ENCODE data around the gene EIF4G3. TPM values are rescaled to one million over a fixed set of nuclear protein-coding genes. Genes with fewer than 3 reads are reported as not detected.

The EIF4G3 gene
- polyA plus RNA-seq, 1 of the 3 experiments (the other 2 are of a cell fraction): 32.0 TPM

DNA sequence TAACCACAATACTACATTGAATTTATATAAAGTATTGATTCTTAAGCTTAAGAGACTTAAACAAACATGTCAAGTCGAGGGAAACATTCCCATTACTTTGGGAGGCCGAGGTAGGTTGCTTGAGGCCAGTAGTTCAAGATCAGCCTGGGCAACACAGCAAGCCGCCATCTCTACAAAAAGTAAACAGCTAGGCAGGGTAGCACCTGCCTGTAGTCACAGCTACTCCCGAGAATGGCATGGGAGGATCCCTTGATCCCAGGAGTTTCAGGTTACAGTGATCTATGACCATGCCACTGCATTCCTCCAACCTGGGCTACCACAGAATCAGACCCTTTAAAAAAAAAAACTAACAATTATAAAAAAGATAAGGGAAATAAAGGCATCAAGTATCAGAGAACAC lies 50.4 kb downstream of the EIF4G3 start:
- peaks cover 10% of the 10 kb centered on the region; the same call in 1 of the 2 replicates for H4K20me1 ChIP-seq (ENCODE audit: insufficient read depth)
- DNase-seq: no peak
- H3K79me2 ChIP-seq (ENCODE audit: insufficient read depth): peaks cover 70% of the 10 kb centered on the region
- H3K9me2 ChIP-seq: no peaks in the 10 kb centered on the region
- no peak overlapping the region for H3K27ac ChIP-seq (ENCODE audit: low read depth in 2 of 2, low read length in 1 of 2)
- no peaks in the 10 kb centered on the region for H3K4me1 ChIP-seq (ENCODE audit: control insufficient read depth in 1 of 2, insufficient read depth in 2 of 2, low read depth in 1 of 2, low read length in 1 of 2)
- no peak overlapping the region for H3K4me2 ChIP-seq
- no peak overlapping the region for H3K4me3 ChIP-seq (ENCODE audit: low read depth in 2 of 2, low read length in 1 of 2)
- H3K36me3 ChIP-seq (replicated peaks in 1 of 2; ENCODE audit: control insufficient read depth in 1 of 2, insufficient read depth in 2 of 2, low read length in 1 of 2): peaks cover 5 to 23% of the 10 kb centered on the region in 2 experiments
- H2AFZ ChIP-seq (ENCODE audit: low read depth): no peak overlapping the region
- no peaks in the 10 kb centered on the region for H3K27me3 ChIP-seq (ENCODE audit: insufficient read depth)
- ChIA-PET POLR2A (no interaction called here), CTCF (interaction anchor here (0.7 to 0.9 kb wide), 3 partner anchors 10 to 89 kb away, joined by 3 read pairs; no protein-coding TSS in a partner anchor)
- no peak overlapping the region for H3K9ac ChIP-seq
- H3K9me3 ChIP-seq: no peaks in the 10 kb centered on the region
- TF ChIP-seq PBX3 (IDR thresholded peaks at IDR 0.05) (no peak), FOSL2 (IDR thresholded peaks at IDR 0.05; ENCODE audit: borderline replicate concordance, low read depth) (no peak), ELF1 (IDR thresholded peaks at IDR 0.05) (no peak)
- 100% methylated on average over 2 of the region's 4 CpGs for WGBS (ENCODE audit: low lambda C conversion rate)
- peaks cover under 1% of the 10 kb centered on the region for H3F3A ChIP-seq (replicated peaks; ENCODE audit: insufficient read depth)

DNA sequence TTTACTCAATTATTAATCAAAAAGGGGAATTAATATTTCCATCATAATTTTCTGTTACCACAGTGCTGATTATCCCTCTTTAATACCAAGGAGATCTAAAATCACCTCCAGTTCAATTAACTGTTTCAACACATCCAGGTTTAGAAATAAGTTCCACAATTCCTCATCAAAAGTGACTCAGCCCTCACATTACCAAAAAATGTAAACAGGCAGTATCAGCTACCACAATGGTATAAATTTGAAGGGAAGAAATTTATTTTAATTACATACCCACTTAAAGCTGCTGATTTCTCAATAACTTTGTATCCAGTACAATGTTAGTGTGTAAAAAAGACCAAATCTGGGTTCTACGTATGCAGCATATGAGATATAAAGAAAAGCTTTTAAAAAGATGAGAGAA lies 51.9 kb downstream of the EIF4G3 start:
- Histone ChIP-seq H3K9me3 (no peaks in the 10 kb centered on the region), H3K9me2 (no peaks in the 10 kb centered on the region), H2AFZ (ENCODE audit: low read depth) (no peak overlapping the region), H3K4me1 (ENCODE audit: control insufficient read depth in 1 of 2, insufficient read depth in 2 of 2, low read depth in 1 of 2, low read length in 1 of 2) (no peaks in the 10 kb centered on the region; a peak in 1 of 4 replicates), H3K36me3 (replicated peaks in 1 of 2; ENCODE audit: control insufficient read depth in 1 of 2, insufficient read depth in 2 of 2, low read length in 1 of 2) (peaks cover 5 to 16% of the 10 kb centered on the region in 2 experiments), H3K4me3 (ENCODE audit: low read depth in 2 of 2, low read length in 1 of 2) (no peak overlapping the region), H3K27me3 (ENCODE audit: insufficient read depth) (no peaks in the 10 kb centered on the region), H3K79me2 (ENCODE audit: insufficient read depth) (peaks cover 70% of the 10 kb centered on the region), H3F3A (replicated peaks; ENCODE audit: insufficient read depth) (no peaks in the 10 kb centered on the region), H3K9ac (no peak overlapping the region), H3K27ac (ENCODE audit: low read depth in 2 of 2, low read length in 1 of 2) (no peak overlapping the region), H4K20me1 (ENCODE audit: insufficient read depth) (peaks cover 13% of the 10 kb centered on the region), H3K4me2 (no peak overlapping the region)
- ChIA-PET CTCF (no interaction called here), POLR2A (no interaction called here)
- TF ChIP-seq YY1 (IDR thresholded peaks at IDR 0.05; ENCODE audit: low read depth) (no peak), FOXJ3 (CRISPR knock-in tag; IDR thresholded peaks at IDR 0.05) (no peak), CHD2 (IDR thresholded peaks at IDR 0.05; ENCODE audit: low read length, partially characterized antibody) (no peak), SMC3 (IDR thresholded peaks at IDR 0.05; ENCODE audit: low read depth, low read length) (no peak), NFIC (IDR thresholded peaks at IDR 0.05; ENCODE audit: borderline replicate concordance) (no peak)
- DNase-seq: no peak
- 100% methylated on average over 1 of the region's 1 CpG for WGBS (ENCODE audit: low lambda C conversion rate)

DNA sequence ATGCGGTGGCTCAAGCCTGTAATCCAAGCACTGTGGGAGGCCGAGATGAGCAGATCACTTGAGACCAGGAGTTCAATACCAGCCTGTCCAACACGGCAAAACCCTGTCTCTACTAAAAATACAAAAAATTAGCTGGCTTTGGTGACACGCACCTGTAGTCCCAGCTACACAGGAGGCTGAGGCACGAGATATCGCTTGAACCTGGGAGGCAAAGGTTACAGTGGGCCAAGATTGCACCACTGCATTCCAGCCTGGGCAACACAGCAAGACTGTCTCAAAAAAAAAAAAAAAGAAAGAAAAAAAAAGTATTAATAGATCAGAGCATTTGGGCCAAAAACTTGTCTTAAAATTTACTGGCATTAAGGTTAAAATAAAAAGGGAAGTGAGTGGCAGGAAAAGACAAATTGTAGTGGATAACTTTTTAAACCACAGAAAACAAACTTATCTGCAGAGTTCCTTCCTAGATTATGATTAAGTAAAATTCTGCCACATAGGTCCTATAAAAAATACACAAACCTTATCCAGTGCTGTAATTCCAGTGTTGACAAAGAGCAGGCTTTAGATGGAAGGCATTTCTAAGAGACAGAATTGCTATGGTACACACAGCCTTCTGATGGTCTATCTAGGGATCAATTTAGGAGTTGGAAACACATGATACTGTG lies 53.3 kb downstream of the EIF4G3 start:
- Histone ChIP-seq H3K9ac (no peak overlapping the region), H3K36me3 (replicated peaks in 1 of 2; ENCODE audit: control insufficient read depth in 1 of 2, insufficient read depth in 2 of 2, low read length in 1 of 2) (peaks cover 5 to 24% of the 10 kb centered on the region in 2 experiments), H3K9me2 (no peaks in the 10 kb centered on the region), H3F3A (replicated peaks; ENCODE audit: insufficient read depth) (no peaks in the 10 kb centered on the region), H3K4me2 (no peak overlapping the region), H3K27me3 (ENCODE audit: insufficient read depth) (no peaks in the 10 kb centered on the region), H3K27ac (ENCODE audit: low read depth in 2 of 2, low read length in 1 of 2) (no peak overlapping the region), H3K9me3 (no peaks in the 10 kb centered on the region), H3K4me1 (ENCODE audit: control insufficient read depth in 1 of 2, insufficient read depth in 2 of 2, low read depth in 1 of 2, low read length in 1 of 2) (no peaks in the 10 kb centered on the region; a peak in 1 of 4 replicates), H4K20me1 (ENCODE audit: insufficient read depth) (peaks cover 13% of the 10 kb centered on the region), H2AFZ (ENCODE audit: low read depth) (no peak overlapping the region), H3K4me3 (ENCODE audit: low read depth in 2 of 2, low read length in 1 of 2) (no peak overlapping the region), H3K79me2 (ENCODE audit: insufficient read depth) (peaks cover 73% of the 10 kb centered on the region)
- no peak for TF ChIP-seq POLR2AphosphoS5 (IDR thresholded peaks at IDR 0.05; ENCODE audit: low read depth, low read length)
- no peak for TF ChIP-seq RFX5 (IDR thresholded peaks at IDR 0.05; ENCODE audit: low read length)
- TF ChIP-seq JUND (IDR thresholded peaks at IDR 0.05): no peak
- CTCF ChIA-PET: no interaction called here
- POLR2A ChIA-PET: no interaction called here
- no peak for DNase-seq
- WGBS (ENCODE audit: low lambda C conversion rate): 100% methylated on average over 6 of the region's 6 CpGs
